Medulla oblongata (tissue), 1 donor: ENCODE results near the gene NUP98.
A peak's percentile ranks its signal among the peaks of the same experiment; 100 is the strongest.

Experiments
- DNase-seq: peaks from one replicate; pipeline ENCODE4 v3.0.0-alpha.2; 2015; ENCODE audit errors: extremely low spot score

NUP98 gene

GRCh38 chr11:3797329-3798090 lies at the start of gene NUP98:
Gene NUP98 (minus strand): TSS chr11:3797554. CDS start chr11:3782117, 15,437 bp downstream.
- peak; percentile 100 for DNase-seq

- no peak for DNase-seq
These were observed 48.3 kb upstream of the NUP98 start for GRCh38 chr11:3845670-3846069.

- DNase-seq, result no peak
These were observed 47.9 kb upstream of the NUP98 start for GRCh38 chr11:3845246-3845645.

GRCh38 chr11:3843326-3843725 lies 46.0 kb upstream of the NUP98 start:
- no peak for DNase-seq

GRCh38 chr11:3841426-3842350 lies 44.3 kb upstream of the NUP98 start:
- peak; percentile 89 for DNase-seq

- peak; percentile 80 for DNase-seq
These were observed 43.6 kb upstream of the NUP98 start, which contains the start of gene RHOG for GRCh38 chr11:3840870-3841425. Gene RHOG (minus strand): TSS chr11:3840959. CDS start chr11:3828138, 12,821 bp downstream.

- peak; percentile 29 for DNase-seq
These were observed 42.9 kb upstream of the NUP98 start for GRCh38 chr11:3840004-3840869.

- peak; percentile 51 for DNase-seq
These were observed 41.1 kb upstream of the NUP98 start for GRCh38 chr11:3838504-3838903.

- DNase-seq, result peak; percentile 86
These were observed 40.4 kb upstream of the NUP98 start for GRCh38 chr11:3837793-3838192.

- DNase-seq, result peak; percentile 55
These were observed 39.5 kb upstream of the NUP98 start for GRCh38 chr11:3836903-3837302.

GRCh38 chr11:3835751-3836150 lies 38.4 kb upstream of the NUP98 start:
- DNase-seq, result peak; percentile 67

- DNase-seq, result peak; percentile 54
These were observed 37.5 kb upstream of the NUP98 start for GRCh38 chr11:3834664-3835461.

- DNase-seq, result no peak
These were observed 37.0 kb upstream of the NUP98 start for GRCh38 chr11:3834349-3834663.

- no peak for DNase-seq
These were observed 36.1 kb upstream of the NUP98 start for GRCh38 chr11:3833449-3833848.

GRCh38 chr11:3832816-3833215 lies 35.5 kb upstream of the NUP98 start:
- DNase-seq, result no peak

- peak; percentile 62 for DNase-seq
These were observed 34.3 kb upstream of the NUP98 start for GRCh38 chr11:3831378-3832239.

- DNase-seq, result no peak
These were observed 33.4 kb upstream of the NUP98 start for GRCh38 chr11:3830730-3831129.

- no peak for DNase-seq
These were observed 32.7 kb upstream of the NUP98 start for GRCh38 chr11:3830088-3830487.

- peak; percentile 43 for DNase-seq
These were observed 30.3 kb upstream of the NUP98 start for GRCh38 chr11:3827434-3828186.
